Hypothalamus (tissue), 51 donors: Measurements from ENCODE around the gene CROCC2.

Source experiments
- DNase-seq, 51 donors: peaks; one replicate each; lab custom pipeline; 2025; lab: John Stamatoyannopoulos, UW

Gene CROCC2

GRCh38 chr2:241006412-241006811 is 100.3 kb downstream of the CROCC2 start:
- no peak for DNase-seq

- no peak for DNase-seq
Observed at GRCh38 chr2:241007111-241007510, 101.0 kb downstream of the CROCC2 start.

GRCh38 chr2:241007880-241008710 is 102.0 kb downstream of the CROCC2 start:
- DNase-seq: no peak

- no peak for DNase-seq
Observed at GRCh38 chr2:241008711-241009121, 102.6 kb downstream of the CROCC2 start.

- DNase-seq: no peak
Observed at GRCh38 chr2:241009191-241009590, 103.1 kb downstream of the CROCC2 start.

- DNase-seq: peak in 22 of 51 donors; percentile 17 to 73 (median 36)
Observed at GRCh38 chr2:241009601-241010530, 103.7 kb downstream of the CROCC2 start.

- no peak for DNase-seq
Observed at GRCh38 chr2:241010531-241011295, 104.6 kb downstream of the CROCC2 start.

- no peak for DNase-seq
Observed at GRCh38 chr2:241011296-241011600, 105.1 kb downstream of the CROCC2 start.

GRCh38 chr2:241011751-241012510 is 105.8 kb downstream of the CROCC2 start:
- no peak for DNase-seq

- DNase-seq: no peak
Observed at GRCh38 chr2:241014224-241014623, 108.1 kb downstream of the CROCC2 start.

GRCh38 chr2:241014764-241015163 is 108.6 kb downstream of the CROCC2 start:
- DNase-seq: no peak

GRCh38 chr2:241015439-241015838 is 109.3 kb downstream of the CROCC2 start:
- no peak for DNase-seq

- no peak for DNase-seq
Observed at GRCh38 chr2:241017228-241017940, 111.2 kb downstream of the CROCC2 start.

GRCh38 chr2:241018051-241018891 is 112.1 kb downstream of the CROCC2 start:
- no peak for DNase-seq

- no peak for DNase-seq
Observed at GRCh38 chr2:241019441-241020139, 113.5 kb downstream of the CROCC2 start.

- DNase-seq: no peak
Observed at GRCh38 chr2:241020201-241020600, 114.1 kb downstream of the CROCC2 start.

- DNase-seq: no peak
Observed at GRCh38 chr2:241020629-241021190, 114.6 kb downstream of the CROCC2 start.

GRCh38 chr2:241025639-241026038 is 119.5 kb downstream of the CROCC2 start:
- DNase-seq: no peak
